B cell (primary cell): ENCODE measurements around the gene MRNIP. TPM values are rescaled to one million over a fixed set of nuclear protein-coding genes. Genes with fewer than 3 reads are reported as not detected.

Experiments used
- ATAC-seq: fragments of 200-7000 bp; cut with Tn5 transposase; one replicate; pipeline ENCODE4 v1.10.0; 2021; ENCODE audit warnings: low read depth, mild to moderate bottlenecking, moderate number of reproducible peaks, moderate library complexity
- CTCF ChIA-PET: fragments of 350-600 bp; sonication (Branson Sonifier 250); formaldehyde crosslinking; loops from one replicate; lab custom pipeline; 2021; ENCODE audit warnings: antibody characterized with exemption, inconsistent platforms; lab: Charles Lee
- POLR2A ChIA-PET: fragments of 350-600 bp; sonication (Branson Sonifier 250); formaldehyde crosslinking; loops from one replicate; lab custom pipeline; 2021; ENCODE audit warnings: antibody characterized with exemption; lab: Charles Lee
- DNase-seq: peaks from one replicate; pipeline ENCODE4 v3.0.0; 2013
- H2AFZ ChIP-seq: 2 replicates; pipeline ENCODE4 v1.6.1; 2012; ENCODE audit warnings: mild to moderate bottlenecking, low read depth, low read length; ENCODE audit not compliant: insufficient read depth, poor library complexity, severe bottlenecking
- H3K27ac ChIP-seq, 2 donors: 1 replicate in 1 of 2; 2 replicates in 1 of 2; pipeline ENCODE4 v1.5.1; 2012 to 2013; ENCODE audit warnings: low read length in 2 of 2, mild to moderate bottlenecking in 2 of 2, moderate library complexity in 1 of 2
- H3K27me3 ChIP-seq, 4 experiments: fragments of 200-600 bp in 1 of 4; sonication (generic) in 1 of 4; replicated peaks in 1 of 4; 1 replicate in 2 of 4; 2 replicates in 2 of 4; pipeline versions ENCODE4 v1.6.1 to v1.7.0; 2013 to 2016; ENCODE audit warnings: low read length in 3 of 4, mild to moderate bottlenecking in 2 of 4, mixed read lengths in 1 of 4, moderate library complexity in 1 of 4; ENCODE audit not compliant: insufficient read depth in 4 of 4, control insufficient read depth in 3 of 4; ENCODE audit errors: control extremely low read depth in 1 of 4
- H3K36me3 ChIP-seq, 2 experiments: replicated peaks in 1 of 2; 1 replicate in 1 of 2; 2 replicates in 1 of 2; pipeline versions ENCODE4 v1.6.1 to v1.7.1; 2013; ENCODE audit warnings: low read length in 1 of 2; ENCODE audit not compliant: insufficient read depth in 2 of 2, control insufficient read depth in 1 of 2; ENCODE audit errors: control extremely low read depth in 1 of 2, extremely low read depth in 1 of 2
- H3K4me1 ChIP-seq, 2 donors: fragments of 200-600 bp in 1 of 2; sonication (generic) in 1 of 2; 1 replicate in 1 of 2; 2 replicates in 1 of 2; pipeline versions ENCODE4 v1.5.1 to v1.6.1; 2013 to 2017; ENCODE audit warnings: low read length in 2 of 2; ENCODE audit not compliant: control insufficient read depth in 2 of 2, insufficient read depth in 2 of 2
- H3K4me2 ChIP-seq: replicated peaks from 2 replicates; pipeline ENCODE3; 2012; ENCODE audit warnings: mild to moderate bottlenecking, low read depth, low read length; ENCODE audit not compliant: poor library complexity, severe bottlenecking
- H3K4me3 ChIP-seq, 5 experiments: fragments of 200-600 bp in 1 of 5; sonication (generic) in 1 of 5; 1 replicate in 3 of 5; 2 replicates in 2 of 5; pipeline versions ENCODE4 v1.5.1 to v1.7.0; 2011 to 2016; ENCODE audit warnings: low read length in 4 of 5, mild to moderate bottlenecking in 4 of 5, low read depth in 2 of 5, control low read depth in 1 of 5, moderate library complexity in 1 of 5; ENCODE audit not compliant: insufficient read depth in 1 of 5; ENCODE audit errors: control extremely low read depth in 1 of 5, extremely low read depth in 1 of 5
- H3K79me2 ChIP-seq: fragments of 200-600 bp; sonication (generic); one replicate; pipeline ENCODE4 v1.6.0; 2016; ENCODE audit warnings: low read length; ENCODE audit not compliant: control insufficient read depth, insufficient read depth
- H3K9ac ChIP-seq: fragments of 200-600 bp; sonication (generic); 2 replicates; pipeline ENCODE4 v1.6.1; 2017; ENCODE audit warnings: mild to moderate bottlenecking, low read length, moderate library complexity
- H3K9me3 ChIP-seq, 3 donors: one replicate each; pipeline versions ENCODE4 v1.6.1 to v1.7.1; 2013; ENCODE audit warnings: low read length in 2 of 3; ENCODE audit not compliant: control insufficient read depth in 2 of 3, insufficient read depth in 1 of 3; ENCODE audit errors: control extremely low read depth in 1 of 3
- H4K20me1 ChIP-seq: 2 replicates; pipeline ENCODE4 v1.6.0; 2012; ENCODE audit warnings: mild to moderate bottlenecking, low read length; ENCODE audit not compliant: insufficient read depth, control insufficient read depth, poor library complexity, severe bottlenecking
- H3K27ac Mint-ChIP-seq: one replicate; pipeline ENCODE4 v1.8.0; 2021; ENCODE audit warnings: mixed read lengths
- H3K27me3 Mint-ChIP-seq: one replicate; pipeline ENCODE4 v1.8.0; 2021; ENCODE audit warnings: mixed read lengths
- H3K4me1 Mint-ChIP-seq: one replicate; pipeline ENCODE4 v1.8.0; 2021; ENCODE audit warnings: mixed read lengths
- H3K4me3 Mint-ChIP-seq: one replicate; pipeline ENCODE4 v1.8.0; 2021; ENCODE audit warnings: mixed read lengths
- H3K9me3 Mint-ChIP-seq: one replicate; pipeline ENCODE4 v1.8.0; 2022; ENCODE audit warnings: mixed read lengths; ENCODE audit not compliant: insufficient read depth
- CTCF ChIP-seq: fragments of 200-600 bp; IDR thresholded peaks from one replicate; pipeline ENCODE4 v1.8.0; 2022; ENCODE audit warnings: antibody characterized with exemption, mild to moderate bottlenecking
- EZH2 ChIP-seq: IDR thresholded peaks from 2 replicates; pipeline ENCODE4 v1.6.1; 2012; ENCODE audit warnings: borderline replicate concordance, low read depth, mild to moderate bottlenecking, moderate library complexity, low read length; ENCODE audit not compliant: insufficient read depth, poor library complexity, severe bottlenecking
- WGBS: methylation state at CpG from one replicate; pipeline ENCODE4 v1.1.5; 2013; ENCODE audit warnings: missing lambda C conversion rate; ENCODE audit not compliant: insufficient coverage; 5-methylcytosine and 5-hydroxymethylcytosine counted together
- intact Hi-C: fragments of 100-400 bp; cut with micrococcal nuclease; formaldehyde crosslinking; loops from one replicate; pipeline ENCODE4 v1.10.0; 2022
- polyA plus RNA-seq: library from polyadenylated mRNA; depleted of rRNA; stranded (reverse); fragments of >200 nt; gene quantifications from 2 replicates; pipeline ENCODE4 v1.2.3, GENCODE V29; 2012
- total RNA-seq, 2 donors: library from RNA; stranded (reverse); fragments of 120-200 nt in 1 of 2; gene quantifications; 1 replicate in 1 of 2; 2 replicates in 1 of 2; pipeline versions ENCODE4 v1.2.3 to v1.2.4, GENCODE V29; 2013 to 2022

Gene MRNIP
- total and polyA plus RNA-seq, 2 donors (not counting 1 experiment from before 2014, with no cell fraction given), result 152 to 178 TPM

GRCh38 chr5:179852993-179853547 is 5.5 kb downstream of the MRNIP start:
- Histone ChIP-seq H4K20me1 (peaks cover 15% of the 10 kb centered on the region), H3K4me2 (peak overlapping the region; percentile 55), H3K9me3 (no peaks in the 10 kb centered on the region), H3K27me3 (no peaks in the 10 kb centered on the region), H3K79me2 (peaks cover 43% of the 10 kb centered on the region), H3K36me3 (peaks cover 6 to 29% of the 10 kb centered on the region in 2 experiments), H2AFZ (peak overlapping the region; percentile 26), H3K27ac (peak overlapping the region; percentile 10 to 60), H3K4me3 (no peak overlapping the region), H3K9ac (peak overlapping the region; percentile 15), H3K4me1 (peaks cover 21 to 38% of the 10 kb centered on the region in 2 donors)
- no peak for TF ChIP-seq CTCF
- no peak for TF ChIP-seq EZH2
- WGBS, result 43% methylated on average over 3 of the region's 8 CpGs
- H3K27ac Mint-ChIP-seq, result peak overlapping the region; percentile 87
- peak; percentile 85 for ATAC-seq
- ChIA-PET CTCF (interaction anchor here (0.9 to 6.5 kb wide), 3 partner anchors 9 to 51 kb away, joined by 3 to 21 read pairs (median 3); no protein-coding TSS in a partner anchor), POLR2A (no interaction called here)
- peaks cover 35% of the 10 kb centered on the region for H3K4me1 Mint-ChIP-seq
- no peaks in the 10 kb centered on the region for H3K27me3 Mint-ChIP-seq
- H3K4me3 Mint-ChIP-seq, result peak overlapping the region; percentile 51
- intact Hi-C loops, result no loop called here
- H3K9me3 Mint-ChIP-seq, result no peaks in the 10 kb centered on the region
- DNase-seq, result peak; percentile 77

GRCh38 chr5:179841621-179842020 is 17.0 kb downstream of the MRNIP start:
- TF ChIP-seq CTCF, result no peak
- TF ChIP-seq EZH2, result no peak
- Histone ChIP-seq H3K9me3 (peaks cover 0 to 16% (median 0%) of the 10 kb centered on the region in 3 donors), H3K9ac (no peak overlapping the region), H3K4me1 (peaks cover 0 to 4% of the 10 kb centered on the region in 2 donors), H3K4me3 (no peak overlapping the region), H3K27ac (no peak overlapping the region), H3K27me3 (no peaks in the 10 kb centered on the region), H3K4me2 (no peak overlapping the region), H4K20me1 (peaks cover 12% of the 10 kb centered on the region), H2AFZ (no peak overlapping the region), H3K36me3 (peaks cover 0 to 52% of the 10 kb centered on the region in 2 experiments), H3K79me2 (peaks cover 2% of the 10 kb centered on the region)
- Mint-ChIP-seq H3K9me3 (peaks cover 3% of the 10 kb centered on the region), H3K27ac (no peak overlapping the region), H3K4me3 (no peak overlapping the region), H3K27me3 (no peaks in the 10 kb centered on the region), H3K4me1 (peaks cover 3% of the 10 kb centered on the region)
- intact Hi-C loops, result no loop called here
- 97% methylated on average over 9 of the region's 9 CpGs for WGBS
- POLR2A ChIA-PET, result no interaction called here
- no peak for DNase-seq
- CTCF ChIA-PET, result no interaction called here
- ATAC-seq, result no peak
